ENCODE measurements around the gene ARID1B. TPM values are rescaled to one million over a fixed set of nuclear protein-coding genes. Genes with fewer than 3 reads are reported as not detected.

The ARID1B gene
- total RNA-seq, 1 experiment from 2014 or later: 13.9 TPM

DNA sequence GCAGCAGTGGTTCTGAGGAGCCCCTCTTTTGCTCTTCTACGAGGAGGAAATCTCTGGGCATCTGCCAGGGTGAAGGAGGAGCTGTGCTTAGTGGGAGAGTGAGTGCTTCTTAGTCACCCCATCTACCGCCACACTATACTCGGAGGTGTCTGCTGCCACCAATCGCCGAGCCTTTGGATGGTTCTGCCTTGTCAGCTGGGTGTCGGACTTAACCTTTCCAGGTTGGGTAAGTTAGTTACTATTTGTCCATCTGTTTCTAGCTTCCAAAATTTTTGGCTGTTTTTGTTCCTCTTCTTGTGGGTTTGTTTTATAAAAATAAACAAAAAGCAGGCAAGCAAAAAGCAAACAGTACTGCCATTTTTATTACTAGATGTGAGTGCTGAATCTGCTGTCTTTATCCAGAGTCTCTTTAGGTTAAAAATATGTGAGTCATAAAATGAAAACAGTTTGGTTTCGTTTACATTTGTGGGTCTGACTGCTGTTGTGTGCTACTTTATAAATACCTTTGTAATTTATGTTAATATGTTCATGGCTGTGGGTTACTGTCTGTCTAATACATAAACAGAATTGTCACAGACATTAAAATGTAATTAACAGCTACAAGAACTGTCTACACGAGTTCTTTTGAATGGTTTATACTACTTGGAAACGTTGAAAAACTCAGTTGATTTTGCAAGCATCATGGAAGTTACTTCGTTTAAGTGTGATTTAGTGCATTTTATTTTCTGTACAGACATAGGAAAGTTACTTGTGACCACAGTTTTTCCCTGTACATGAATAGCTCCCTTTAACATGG lies 89.2 kb downstream of the ARID1B start:
- peak overlapping the region; percentile 11 for H3K4me3 ChIP-seq
- H3K27me3 ChIP-seq (replicated peaks): no peaks in the 10 kb centered on the region
- H3K9me3 ChIP-seq (replicated peaks): no peaks in the 10 kb centered on the region
- H3K27ac ChIP-seq: 0 out of 2 replicates have a peak overlapping the region, but pooled peaks have one; percentile 9
- no peaks in the 10 kb centered on the region for H3K36me3 ChIP-seq
- peak; percentile 64 to 77 for DNase-seq (ENCODE audit: low read depth in 1 of 2, low spot score in 2 of 2)
- H3K4me1 ChIP-seq (replicated peaks): peaks cover 22% of the 10 kb centered on the region

- H3K36me3 ChIP-seq: no peaks in the 10 kb centered on the region
- H3K27ac ChIP-seq: 0 out of 2 replicates have a peak overlapping the region, but pooled peaks have one; percentile 9
- H3K27me3 ChIP-seq (replicated peaks): no peaks in the 10 kb centered on the region
- H3K4me3 ChIP-seq: no peak overlapping the region
- H3K4me1 ChIP-seq (replicated peaks): peaks cover 22% of the 10 kb centered on the region
- H3K9me3 ChIP-seq (replicated peaks): no peaks in the 10 kb centered on the region
- peak in 1 of 2 experiments; percentile 19 for DNase-seq (ENCODE audit: low read depth in 1 of 2, low spot score in 2 of 2)
These were observed 89.9 kb downstream of the ARID1B start for GRCh38 chr6:156867121-156867520.

GRCh38 chr6:156868385-156868784 lies 91.2 kb downstream of the ARID1B start:
- peaks cover 22% of the 10 kb centered on the region for H3K4me1 ChIP-seq (replicated peaks)
- no peak overlapping the region for H3K4me3 ChIP-seq
- H3K9me3 ChIP-seq (replicated peaks): no peaks in the 10 kb centered on the region
- no peak for DNase-seq (ENCODE audit: low read depth in 1 of 2, low spot score in 2 of 2)
- no peaks in the 10 kb centered on the region for H3K36me3 ChIP-seq
- no peaks in the 10 kb centered on the region for H3K27me3 ChIP-seq (replicated peaks)
- H3K27ac ChIP-seq: no peak overlapping the region

- no peak for DNase-seq (ENCODE audit: low read depth in 1 of 2, low spot score in 2 of 2)
- Histone ChIP-seq H3K4me1 (replicated peaks) (peaks cover 14% of the 10 kb centered on the region), H3K4me3 (no peak overlapping the region), H3K36me3 (no peaks in the 10 kb centered on the region), H3K9me3 (replicated peaks) (no peaks in the 10 kb centered on the region), H3K27me3 (replicated peaks) (no peaks in the 10 kb centered on the region), H3K27ac (no peak overlapping the region)
These were observed 92.8 kb downstream of the ARID1B start for GRCh38 chr6:156869980-156870398.

DNA sequence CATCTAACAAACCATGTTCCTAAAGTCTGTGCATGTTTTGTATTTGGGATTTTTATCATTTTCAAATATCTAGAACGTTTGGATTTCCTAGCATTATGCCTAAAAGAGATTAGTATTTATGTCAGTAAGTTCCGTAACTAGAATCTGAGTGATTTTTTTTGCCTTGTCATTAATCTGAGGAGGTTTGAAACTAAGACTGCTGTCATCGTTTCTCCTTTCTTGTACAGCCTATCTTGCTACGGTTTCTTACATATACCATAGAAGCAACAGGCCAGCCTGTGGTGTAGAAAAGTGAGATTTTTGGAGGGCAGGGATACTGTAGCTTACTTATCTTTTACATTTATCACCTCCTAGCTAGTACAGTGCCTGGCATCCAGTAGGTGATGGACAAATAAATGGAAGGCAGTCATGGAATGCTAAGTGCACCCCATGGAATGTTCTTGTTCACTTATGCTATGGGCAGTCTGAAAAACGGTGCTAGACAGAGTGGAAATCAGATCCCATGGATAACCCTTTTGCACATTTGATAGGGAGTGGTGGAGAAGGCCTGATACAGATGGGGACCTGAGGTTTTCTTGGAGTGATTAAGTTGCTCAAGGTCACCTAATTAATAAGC lies 93.9 kb downstream of the ARID1B start:
- no peak for DNase-seq (ENCODE audit: low read depth in 1 of 2, low spot score in 2 of 2)
- H3K4me3 ChIP-seq: no peak overlapping the region
- no peak overlapping the region for H3K27ac ChIP-seq
- H3K4me1 ChIP-seq (replicated peaks): peaks cover 10% of the 10 kb centered on the region
- H3K9me3 ChIP-seq (replicated peaks): no peaks in the 10 kb centered on the region
- H3K36me3 ChIP-seq: no peaks in the 10 kb centered on the region
- no peaks in the 10 kb centered on the region for H3K27me3 ChIP-seq (replicated peaks)

GRCh38 chr6:156872903-156873302 lies 95.7 kb downstream of the ARID1B start:
- no peak for DNase-seq (ENCODE audit: low read depth in 1 of 2, low spot score in 2 of 2)
- Histone ChIP-seq H3K9me3 (replicated peaks) (no peaks in the 10 kb centered on the region), H3K4me3 (no peak overlapping the region), H3K4me1 (replicated peaks) (no peaks in the 10 kb centered on the region), H3K27ac (no peak overlapping the region), H3K27me3 (replicated peaks) (no peaks in the 10 kb centered on the region), H3K36me3 (no peaks in the 10 kb centered on the region)

- Histone ChIP-seq H3K27me3 (replicated peaks) (no peaks in the 10 kb centered on the region), H3K36me3 (no peaks in the 10 kb centered on the region), H3K9me3 (replicated peaks) (no peaks in the 10 kb centered on the region), H3K27ac (no peak overlapping the region), H3K4me3 (no peak overlapping the region), H3K4me1 (replicated peaks) (no peaks in the 10 kb centered on the region)
- no peak for DNase-seq (ENCODE audit: low read depth in 1 of 2, low spot score in 2 of 2)
These were observed 96.6 kb downstream of the ARID1B start for GRCh38 chr6:156873654-156874380.

GRCh38 chr6:156875062-156875461 lies 97.9 kb downstream of the ARID1B start:
- H3K4me1 ChIP-seq (replicated peaks): peaks cover 6% of the 10 kb centered on the region
- no peak overlapping the region for H3K4me3 ChIP-seq
- DNase-seq (ENCODE audit: low read depth in 1 of 2, low spot score in 2 of 2): no peak
- H3K27me3 ChIP-seq (replicated peaks): no peaks in the 10 kb centered on the region
- H3K9me3 ChIP-seq (replicated peaks): no peaks in the 10 kb centered on the region
- H3K36me3 ChIP-seq: no peaks in the 10 kb centered on the region
- H3K27ac ChIP-seq: no peak overlapping the region

DNA sequence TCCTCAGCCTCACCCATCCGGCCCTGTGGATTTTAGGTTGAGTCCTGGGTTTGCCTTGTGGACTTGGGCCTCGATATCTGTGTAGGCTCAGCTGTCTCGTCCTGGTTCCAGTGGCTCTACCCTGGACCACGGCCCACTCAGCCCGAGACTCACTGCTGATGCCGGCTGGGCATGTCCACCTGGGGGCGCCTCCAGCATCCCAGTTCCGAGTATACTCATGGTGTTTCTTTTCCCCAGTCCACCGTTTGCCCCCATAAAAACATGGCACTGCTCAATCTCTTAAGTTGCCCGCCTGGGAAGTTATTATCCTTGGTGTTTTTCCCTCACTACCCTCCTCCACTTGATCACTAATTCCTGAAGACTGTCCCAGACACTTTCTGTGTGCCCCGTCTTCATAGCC lies 99.1 kb downstream of the ARID1B start:
- peaks cover 6% of the 10 kb centered on the region for H3K4me1 ChIP-seq (replicated peaks)
- no peak for DNase-seq (ENCODE audit: low read depth in 1 of 2, low spot score in 2 of 2)
- H3K4me3 ChIP-seq: no peak overlapping the region
- no peaks in the 10 kb centered on the region for H3K36me3 ChIP-seq
- no peaks in the 10 kb centered on the region for H3K9me3 ChIP-seq (replicated peaks)
- H3K27ac ChIP-seq: no peak overlapping the region
- no peaks in the 10 kb centered on the region for H3K27me3 ChIP-seq (replicated peaks)

GRCh38 chr6:156877126-156877863 lies 100.1 kb downstream of the ARID1B start:
- Histone ChIP-seq H3K4me3 (no peak overlapping the region), H3K27me3 (replicated peaks) (no peaks in the 10 kb centered on the region), H3K4me1 (replicated peaks) (peaks cover 6% of the 10 kb centered on the region), H3K9me3 (replicated peaks) (no peaks in the 10 kb centered on the region), H3K36me3 (no peaks in the 10 kb centered on the region), H3K27ac (no peak overlapping the region)
- DNase-seq (ENCODE audit: low read depth in 1 of 2, low spot score in 2 of 2): no peak

DNA sequence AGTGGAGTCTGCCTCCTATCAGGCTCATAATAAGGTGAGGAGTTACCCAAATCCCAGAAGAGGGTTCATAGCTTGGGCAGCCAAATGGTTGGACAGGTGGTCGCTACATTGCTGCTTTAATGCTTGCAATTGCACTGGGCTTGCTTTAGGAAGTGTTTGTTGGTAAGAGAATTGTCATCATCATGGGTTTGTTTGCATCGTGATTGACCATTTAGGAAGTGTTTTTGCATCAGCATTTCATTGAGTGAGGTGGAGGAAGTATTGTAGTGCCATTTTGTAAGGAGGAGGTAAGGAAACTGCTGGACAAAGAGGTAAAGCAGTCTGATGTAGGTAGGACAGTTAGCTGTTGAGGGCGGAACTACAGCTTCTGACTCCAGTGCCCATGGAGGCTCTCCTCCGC lies 101.5 kb downstream of the ARID1B start:
- no peak overlapping the region for H3K4me3 ChIP-seq
- H3K27ac ChIP-seq: no peak overlapping the region
- DNase-seq (ENCODE audit: low read depth in 1 of 2, low spot score in 2 of 2): no peak
- H3K4me1 ChIP-seq (replicated peaks): peaks cover 6% of the 10 kb centered on the region
- H3K9me3 ChIP-seq (replicated peaks): no peaks in the 10 kb centered on the region
- H3K27me3 ChIP-seq (replicated peaks): no peaks in the 10 kb centered on the region
- H3K36me3 ChIP-seq: no peaks in the 10 kb centered on the region

DNA sequence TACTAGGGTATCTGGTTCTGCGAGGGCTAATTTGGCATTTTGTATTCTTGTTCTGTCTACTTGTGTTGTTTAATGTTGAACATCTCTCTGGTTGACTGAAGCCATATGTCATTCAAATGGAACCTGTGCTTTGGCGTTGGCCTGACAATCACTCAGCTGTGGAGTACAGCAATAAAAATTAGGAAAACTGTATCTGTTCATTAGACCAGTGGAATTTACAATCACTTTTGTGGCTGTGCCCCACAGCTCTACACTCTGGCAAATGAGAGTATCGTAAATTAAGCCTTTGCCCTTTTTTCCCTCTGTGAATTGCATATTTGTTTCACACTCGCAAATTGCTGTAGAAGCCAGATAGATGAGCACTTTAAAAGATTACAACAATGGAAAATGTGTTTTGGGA lies 102.0 kb downstream of the ARID1B start:
- no peaks in the 10 kb centered on the region for H3K9me3 ChIP-seq (replicated peaks)

GRCh38 chr6:156879591-156879990 lies 102.4 kb downstream of the ARID1B start:
- no peaks in the 10 kb centered on the region for H3K27me3 ChIP-seq (replicated peaks)
- H3K9me3 ChIP-seq (replicated peaks): no peaks in the 10 kb centered on the region
- H3K27ac ChIP-seq: no peak overlapping the region
- H3K4me3 ChIP-seq: no peak overlapping the region
- no peaks in the 10 kb centered on the region for H3K36me3 ChIP-seq
- no peak for DNase-seq (ENCODE audit: low read depth in 1 of 2, low spot score in 2 of 2)
- peaks cover 6% of the 10 kb centered on the region for H3K4me1 ChIP-seq (replicated peaks)

More for the DNA sequence above, 102.0 kb downstream of the ARID1B start:
- Histone ChIP-seq H3K36me3 (no peaks in the 10 kb centered on the region), H3K27ac (no peak overlapping the region), H3K4me1 (replicated peaks) (peaks cover 6% of the 10 kb centered on the region), H3K27me3 (replicated peaks) (no peaks in the 10 kb centered on the region), H3K4me3 (no peak overlapping the region)
- no peak for DNase-seq (ENCODE audit: low read depth in 1 of 2, low spot score in 2 of 2)
